Heart left ventricle (tissue), 16 donors: ENCODE data around the gene GABBR2. TPM values are rescaled to one million over a fixed set of nuclear protein-coding genes. Genes with fewer than 3 reads are reported as not detected.

Experiments
- ATAC-seq, 4 donors: fragments of 200-7000 bp; cut with Tn5 transposase; one replicate each; pipeline ENCODE4 v1.9.1; 2020 to 2022; ENCODE audit warnings: moderate library complexity in 4 of 4, mild to moderate bottlenecking in 3 of 4, moderate number of reproducible peaks in 1 of 4
- DNase-seq, 5 donors: peaks; one replicate each; pipeline ENCODE4 v3.0.0-alpha.2; 2020
- H3K27ac ChIP-seq, 12 donors: fragments of 200-600 bp; sonication (generic) in 4 of 12; one replicate each; pipeline versions ENCODE4 v1.5.0 to v1.8.0; 2016 to 2022; ENCODE audit warnings: mild to moderate bottlenecking in 2 of 12
- H3K27me3 ChIP-seq, 9 donors: fragments of 200-600 bp; sonication (generic) in 2 of 9; one replicate each; pipeline versions ENCODE4 v1.5.1 to v1.8.0; 2016 to 2022; ENCODE audit warnings: mild to moderate bottlenecking in 3 of 9
- H3K36me3 ChIP-seq, 9 donors: fragments of 200-600 bp; sonication (generic) in 2 of 9; one replicate each; pipeline versions ENCODE4 v1.5.0 to v1.8.0; 2018 to 2022; ENCODE audit warnings: mild to moderate bottlenecking in 2 of 9
- H3K4me1 ChIP-seq, 12 donors: fragments of 200-600 bp; sonication (generic) in 4 of 12; one replicate each; pipeline versions ENCODE4 v1.5.0 to v1.8.0; 2016 to 2022; ENCODE audit warnings: mild to moderate bottlenecking in 3 of 12
- H3K4me3 ChIP-seq, 12 donors: fragments of 200-600 bp; sonication (generic) in 4 of 12; one replicate each; pipeline versions ENCODE4 v1.5.0 to v1.8.0; 2017 to 2022; ENCODE audit warnings: mild to moderate bottlenecking in 9 of 12, moderate library complexity in 4 of 12
- H3K9me3 ChIP-seq, 12 donors: fragments of 200-600 bp; sonication (generic) in 4 of 12; one replicate each; pipeline versions ENCODE4 v1.5.0 to v1.8.0; 2016 to 2022; ENCODE audit warnings: mild to moderate bottlenecking in 1 of 12
- POLR2A ChIP-seq, 2 donors: fragments of 450-650 bp; IDR thresholded peaks; one replicate each; pipeline ENCODE4 v1.6.1; 2017; ENCODE audit warnings: antibody characterized with exemption in 2 of 2, mild to moderate bottlenecking in 2 of 2, moderate library complexity in 2 of 2
- WGBS, 4 donors: extraction: QIAGEN DNeasy Blood & Tissue Kit in 2 of 4; methylation state at CpG; one replicate each; pipeline versions ENCODE4 v1.1.5 to v1.1.7; 2013 to 2018; 5-methylcytosine and 5-hydroxymethylcytosine counted together
- intact Hi-C, 10 donors: fragments of 100-400 bp; cut with DNase I; formaldehyde crosslinking; loops; one replicate each; pipeline versions ENCODE4 v1.11.1 to v1.14.2; 2022
- polyA plus RNA-seq, 2 donors: library from polyadenylated mRNA; stranded (reverse); fragments of 200-250 nt; gene quantifications; one replicate each; pipeline ENCODE4 v1.2.3, GENCODE V29; 2013
- total RNA-seq, 9 donors: library from RNA; depleted of rRNA in 2 of 9; stranded (reverse); fragments of >200 nt in 2 of 9; fragmentation: NEBNext Ultra II Directional in 3 of 9; extraction: Animal tissue kit (Norgen Biotek cat#: 25700) in 3 of 9; gene quantifications; one replicate each; pipeline versions ENCODE4 v1.1.0 to v1.2.4, GENCODE V29; 2016 to 2023
- TF ChIP-seq, protein P1 (sequence below), 12 donors: fragments of 200-600 bp; sonication (generic) in 4 of 12; IDR thresholded peaks; one replicate each; pipeline versions ENCODE4 v1.5.0 to v1.8.0; 2018 to 2022; ENCODE audit warnings: antibody characterized with exemption in 12 of 12, mild to moderate bottlenecking in 5 of 12
- donor health status: ischemic (EF 13 %, LVEDD 7.1; RV severe dilation, severe dysfunction).
- donor health status: healthy with polysubstance abuse.
- donor health status: DM: no; HTN: yes; CAD: no.
- donor health status: DM: no; HTN: no; CAD: no.
- donor health status: ischemic (EF 25% LVEDD 6.9; RV normal size, moderate dysfunction).
- donor health status: ischemic (EF 25% LVEDD 5.7; RV mildly dilated, moderate dysfunction).
- donor health status: healthy.
- donor health status: DM: yes; HTN: yes; CAD: no.
- donor health status: ischemic (EF 35%, LVEDD 5.7; RV mildly dilated, moderate dysfunction).
- donor health status: nonischemic (EF 11% LVEDD 7.7; RV severe dilation, severe dysfunction).
- donor health status: DM: yes; HTN: yes; CAD: no.
- donor health status: PGD.
- donor health status: ischemic (EF 29% LVEDD 5.4; RV normal size, mild dysfunction).
- donor health status: nonischemic (EF 23%, LVEDD 6.1; RV moderate dilation, normal function).

GABBR2 gene
- total and polyA plus RNA-seq, 11 donors = 0.11 to 3.4 (median 0.58) TPM

DNA sequence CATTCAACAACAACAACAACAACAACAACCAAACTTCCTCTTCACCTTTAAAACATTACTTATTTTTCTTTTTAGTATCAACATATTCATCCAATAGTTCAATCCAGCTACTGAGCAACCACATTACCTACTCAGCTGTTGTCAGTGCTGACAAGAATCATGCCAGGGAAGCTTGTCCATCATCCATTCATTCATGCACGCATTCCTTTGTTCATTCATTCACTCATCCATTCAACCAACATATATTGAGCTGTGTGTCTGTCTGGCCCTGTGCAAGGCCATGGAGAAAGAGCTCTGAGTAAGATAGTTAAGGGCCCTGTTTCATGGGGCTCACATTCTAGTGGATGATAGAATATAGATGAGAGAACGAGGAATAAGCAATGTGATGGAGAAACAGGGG lies 373.1 kb downstream of the GABBR2 start:
- Histone ChIP-seq H3K4me1 (no peaks in the 10 kb centered on the region), H3K9me3 (peaks cover 0 to 8% (median 0%) of the 10 kb centered on the region in 12 donors), H3K27ac (no peak overlapping the region), H3K27me3 (peaks cover 0 to 6% (median 0%) of the 10 kb centered on the region in 9 donors), H3K4me3 (no peak overlapping the region), H3K36me3 (no peaks in the 10 kb centered on the region)
- intact Hi-C loops = no loop called here
- 83 to 89% (median 87%) methylated on average over 2 of the region's 2 CpGs for WGBS, 4 donors
- no peak for ATAC-seq
- no peak for TF ChIP-seq POLR2A (IDR thresholded peaks at IDR 0.05)
- TF ChIP-seq, protein P1, sequence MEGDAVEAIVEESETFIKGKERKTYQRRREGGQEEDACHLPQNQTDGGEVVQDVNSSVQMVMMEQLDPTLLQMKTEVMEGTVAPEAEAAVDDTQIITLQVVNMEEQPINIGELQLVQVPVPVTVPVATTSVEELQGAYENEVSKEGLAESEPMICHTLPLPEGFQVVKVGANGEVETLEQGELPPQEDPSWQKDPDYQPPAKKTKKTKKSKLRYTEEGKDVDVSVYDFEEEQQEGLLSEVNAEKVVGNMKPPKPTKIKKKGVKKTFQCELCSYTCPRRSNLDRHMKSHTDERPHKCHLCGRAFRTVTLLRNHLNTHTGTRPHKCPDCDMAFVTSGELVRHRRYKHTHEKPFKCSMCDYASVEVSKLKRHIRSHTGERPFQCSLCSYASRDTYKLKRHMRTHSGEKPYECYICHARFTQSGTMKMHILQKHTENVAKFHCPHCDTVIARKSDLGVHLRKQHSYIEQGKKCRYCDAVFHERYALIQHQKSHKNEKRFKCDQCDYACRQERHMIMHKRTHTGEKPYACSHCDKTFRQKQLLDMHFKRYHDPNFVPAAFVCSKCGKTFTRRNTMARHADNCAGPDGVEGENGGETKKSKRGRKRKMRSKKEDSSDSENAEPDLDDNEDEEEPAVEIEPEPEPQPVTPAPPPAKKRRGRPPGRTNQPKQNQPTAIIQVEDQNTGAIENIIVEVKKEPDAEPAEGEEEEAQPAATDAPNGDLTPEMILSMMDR (IDR thresholded peaks at IDR 0.05) = no peak
- DNase-seq = no peak

DNA sequence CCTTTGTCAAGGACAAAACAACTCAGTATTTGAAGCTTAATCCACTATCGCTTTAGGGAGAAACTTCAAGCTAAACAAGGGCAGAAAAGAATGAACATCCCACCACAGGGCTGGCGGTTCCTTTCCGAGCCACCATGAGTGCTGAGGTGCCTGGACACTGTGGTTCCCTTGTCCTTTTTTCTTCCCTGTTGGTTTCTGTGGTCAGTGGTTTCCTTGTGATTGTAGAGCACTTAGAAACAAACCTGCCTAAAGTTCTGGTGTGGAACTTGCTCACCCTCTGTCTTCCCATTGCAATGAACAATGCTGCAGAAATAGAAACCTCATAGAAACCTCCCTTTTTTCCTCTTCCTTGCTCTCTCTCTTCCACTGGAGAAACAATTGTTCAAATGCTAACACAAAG lies 373.9 kb downstream of the GABBR2 start:
- Histone ChIP-seq H3K4me3 (no peak overlapping the region), H3K27ac (no peak overlapping the region), H3K27me3 (peaks cover 0 to 11% (median 3%) of the 10 kb centered on the region in 9 donors), H3K9me3 (peaks cover 0 to 8% (median 0%) of the 10 kb centered on the region in 12 donors), H3K4me1 (no peaks in the 10 kb centered on the region), H3K36me3 (no peaks in the 10 kb centered on the region)
- ATAC-seq (no peak), DNase-seq (no peak)
- WGBS, 4 donors = 89 to 100% (median 94%) methylated on average over 3 of the region's 3 CpGs
- TF ChIP-seq, protein P1 (IDR thresholded peaks at IDR 0.05) = no peak
- TF ChIP-seq POLR2A (IDR thresholded peaks at IDR 0.05) = no peak
- intact Hi-C loops = no loop called here

DNA sequence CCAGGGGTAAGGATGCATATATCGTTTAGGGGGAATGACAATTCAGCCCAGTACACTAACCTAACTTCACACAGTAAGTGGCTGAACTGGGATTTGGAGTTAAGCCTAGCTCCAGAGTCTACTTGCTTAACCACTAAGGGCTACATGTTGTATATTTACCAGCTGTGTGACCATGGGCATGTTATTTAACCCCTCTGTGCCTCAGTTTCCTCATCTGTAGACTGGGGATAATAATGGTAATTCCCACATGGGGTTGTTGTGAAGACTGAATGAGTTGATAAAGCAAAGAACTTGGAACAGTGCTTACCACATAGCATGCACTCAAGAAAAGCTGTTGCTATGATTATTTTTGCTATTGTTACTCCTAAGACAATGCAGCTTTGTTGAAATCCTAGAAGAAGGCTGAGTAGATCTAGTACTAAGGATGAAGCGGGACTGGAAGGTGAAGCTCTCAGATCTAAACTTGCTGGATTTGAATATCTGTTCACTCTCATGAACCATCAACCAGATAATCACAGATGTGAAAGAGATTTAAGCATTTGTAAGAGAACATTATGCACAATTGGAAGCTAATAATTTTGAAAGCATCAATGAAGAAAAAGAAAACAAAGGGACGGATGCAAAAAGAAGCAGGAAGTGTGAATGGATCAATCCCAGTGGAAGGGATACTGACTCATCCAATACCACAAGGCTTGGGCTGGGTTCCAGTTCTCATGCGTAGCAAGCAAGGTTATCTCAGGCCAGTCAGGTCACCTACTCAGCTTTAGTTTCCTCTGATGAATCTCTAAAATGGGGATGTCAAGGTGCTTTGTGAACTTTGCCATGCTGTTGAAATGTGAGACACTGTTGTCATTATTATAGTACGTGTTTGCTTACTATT lies 374.8 kb downstream of the GABBR2 start:
- DNase-seq (no peak), ATAC-seq (no peak)
- Histone ChIP-seq H3K36me3 (no peaks in the 10 kb centered on the region), H3K9me3 (peaks cover 0 to 8% (median 0%) of the 10 kb centered on the region in 12 donors), H3K27me3 (peaks cover 0 to 11% (median 3%) of the 10 kb centered on the region in 9 donors), H3K27ac (no peak overlapping the region), H3K4me3 (no peak overlapping the region), H3K4me1 (no peaks in the 10 kb centered on the region)
- WGBS, 4 donors = 65 to 75% (median 71%) methylated on average over 5 of the region's 5 CpGs
- intact Hi-C loops = no loop called here
- TF ChIP-seq, protein P1 (IDR thresholded peaks at IDR 0.05) = no peak
- TF ChIP-seq POLR2A (IDR thresholded peaks at IDR 0.05) = no peak

DNA sequence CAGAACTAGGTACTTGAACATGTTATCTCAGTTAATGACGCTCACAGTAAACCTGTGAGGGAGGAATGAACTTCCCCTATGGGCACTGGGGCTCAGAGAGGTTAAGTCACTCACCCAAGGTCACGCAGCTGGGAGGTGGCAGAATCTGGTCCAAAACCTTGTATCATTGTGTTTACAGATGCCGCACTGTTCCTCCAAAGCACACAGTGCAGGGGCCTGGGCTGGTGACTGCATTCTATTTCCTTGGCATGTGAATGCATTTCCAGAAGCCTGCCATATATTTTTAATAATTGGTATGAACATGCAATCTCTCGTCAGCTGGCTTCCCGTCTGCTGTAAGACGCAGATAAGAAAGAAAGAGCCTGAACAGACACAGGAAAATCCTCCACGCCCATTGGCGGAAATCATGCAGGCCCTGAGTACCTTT lies 376.3 kb downstream of the GABBR2 start:
- H3K36me3 ChIP-seq = no peaks in the 10 kb centered on the region
- H3K9me3 ChIP-seq = peaks cover 0 to 4% (median 0%) of the 10 kb centered on the region in 12 donors
- intact Hi-C loops = no loop called here
- WGBS, 4 donors = 49 to 56% (median 52%) methylated on average over 8 of the region's 8 CpGs
- no peaks in the 10 kb centered on the region for H3K4me1 ChIP-seq
- DNase-seq (no peak), ATAC-seq (no peak)
- H3K4me3 ChIP-seq = no peak overlapping the region
- H3K27me3 ChIP-seq = peaks cover 0 to 11% (median 3%) of the 10 kb centered on the region in 9 donors
- TF ChIP-seq, protein P1 (IDR thresholded peaks at IDR 0.05) = no peak
- TF ChIP-seq POLR2A (IDR thresholded peaks at IDR 0.05) = no peak
- no peak overlapping the region for H3K27ac ChIP-seq
